Naive thymus-derived CD4-positive, alpha-beta T cell (primary cell): ENCODE results near the gene SLC49A3. TPM values are rescaled to one million over a fixed set of nuclear protein-coding genes. Genes with fewer than 3 reads are reported as not detected.
"Not testable (repeated sequence)": the region's sequence is repeated elsewhere in the genome, so short reads cannot be mapped to it uniquely, and the experiment has no call there.

Experiments
- ATAC-seq: fragments of 150-1000 bp; cut with Tn5 transposase; 2 replicates; pipeline ENCODE4 v1.10.0; 2021; ENCODE audit warnings: mild to moderate bottlenecking, moderate library complexity
- CTCF ChIA-PET: fragments of 350-600 bp; sonication (Branson Sonifier 250); formaldehyde crosslinking; loops from one replicate; lab custom pipeline; 2021; ENCODE audit warnings: antibody characterized with exemption; lab: Charles Lee
- POLR2A ChIA-PET: fragments of 350-600 bp; sonication (Branson Sonifier 250); formaldehyde crosslinking; loops from one replicate; lab custom pipeline; 2021; ENCODE audit warnings: antibody characterized with exemption, inconsistent platforms; lab: Charles Lee
- DNase-seq, 9 donors: peaks; one replicate each; pipeline versions ENCODE4 v3.0.0 to v3.0.0-alpha.2; 2020 to 2022; ENCODE audit warnings: mixed read lengths in 1 of 9
- H3K27ac ChIP-seq: one replicate; pipeline ENCODE4 v1.7.0; 2013; ENCODE audit warnings: mild to moderate bottlenecking, low read depth, low read length, moderate library complexity
- H3K27me3 ChIP-seq, 2 donors: one replicate each; pipeline ENCODE4 v1.7.0; 2013; ENCODE audit warnings: low read length in 2 of 2, mild to moderate bottlenecking in 2 of 2, moderate library complexity in 2 of 2; ENCODE audit not compliant: control insufficient read depth in 2 of 2, insufficient read depth in 2 of 2
- H3K36me3 ChIP-seq, 3 experiments: 1 replicate in 2 of 3; 2 replicates in 1 of 3; pipeline ENCODE4 v1.7.0; 2013; ENCODE audit warnings: low read length in 3 of 3, mild to moderate bottlenecking in 3 of 3, moderate library complexity in 1 of 3; ENCODE audit not compliant: insufficient read depth in 3 of 3, control insufficient read depth in 2 of 3
- H3K4me1 ChIP-seq, 2 donors: one replicate each; pipeline ENCODE4 v1.7.0; 2013; ENCODE audit warnings: low read length in 2 of 2, mild to moderate bottlenecking in 2 of 2, moderate library complexity in 1 of 2; ENCODE audit not compliant: control insufficient read depth in 2 of 2, insufficient read depth in 2 of 2
- H3K4me3 ChIP-seq: 2 replicates; pipeline ENCODE4 v1.7.0; 2013; ENCODE audit warnings: mild to moderate bottlenecking, low read length
- H3K9me3 ChIP-seq, 3 experiments: 1 replicate in 2 of 3; 2 replicates in 1 of 3; pipeline ENCODE4 v1.7.0; 2013; ENCODE audit warnings: low read length in 3 of 3; ENCODE audit not compliant: control insufficient read depth in 2 of 3
- H3K27ac Mint-ChIP-seq, 9 donors: one replicate each; pipeline ENCODE4 v1.8.0; 2020 to 2022; ENCODE audit warnings: mixed read lengths in 9 of 9, mild to moderate bottlenecking in 8 of 9, moderate library complexity in 5 of 9, inconsistent platforms in 2 of 9
- H3K27me3 Mint-ChIP-seq, 5 donors: one replicate each; pipeline ENCODE4 v1.8.0; 2021 to 2022; ENCODE audit warnings: mixed read lengths in 5 of 5, mild to moderate bottlenecking in 1 of 5
- H3K36me3 Mint-ChIP-seq, 5 donors: one replicate each; pipeline ENCODE4 v1.8.0; 2020 to 2022; ENCODE audit warnings: mixed read lengths in 5 of 5, mild to moderate bottlenecking in 3 of 5, inconsistent platforms in 1 of 5
- H3K4me1 Mint-ChIP-seq, 7 donors: one replicate each; pipeline ENCODE4 v1.8.0; 2020 to 2022; ENCODE audit warnings: mixed read lengths in 7 of 7, mild to moderate bottlenecking in 3 of 7, inconsistent platforms in 1 of 7
- H3K4me3 Mint-ChIP-seq, 10 donors: one replicate each; pipeline ENCODE4 v1.8.0; 2020 to 2022; ENCODE audit warnings: mild to moderate bottlenecking in 10 of 10, mixed read lengths in 10 of 10, moderate library complexity in 6 of 10, inconsistent platforms in 2 of 10
- H3K9me3 Mint-ChIP-seq, 11 donors: one replicate each; pipeline ENCODE4 v1.8.0; 2020 to 2022; ENCODE audit warnings: mixed read lengths in 11 of 11, mild to moderate bottlenecking in 4 of 11, inconsistent platforms in 1 of 11, moderate library complexity in 1 of 11
- intact Hi-C, 2 donors: fragments of 100-400 bp; cut with micrococcal nuclease; formaldehyde crosslinking; loops; one replicate each; pipeline ENCODE4 v1.15.1; 2023
- polyA plus RNA-seq, 2 donors: library from polyadenylated mRNA; unstranded; fragments of 300-500 nt; fragmentation: Illumina TruSeq; gene quantifications; one replicate each; pipeline ENCODE4 v1.2.3, GENCODE V29; 2021
- total RNA-seq, 6 experiments: library from RNA in 5 of 6; stranded (reverse) in 5 of 6; gene quantifications; 1 replicate in 5 of 6; 2 replicates in 1 of 6; pipeline ENCODE4 v1.2.3 and lab custom pipeline; 2021 to 2026

SLC49A3 gene
- total and polyA plus RNA-seq, 7 experiments from 2014 or later = 0.80 to 9.4 (median 0.92) TPM; not detected in 2

GRCh38 chr4:673349-674091 lies 15.4 kb downstream of the SLC49A3 start:
- ATAC-seq = no peak
- Mint-ChIP-seq H3K4me3 (peak overlapping the region; percentile 63 to 92 (median 88)), H3K27me3 (no peaks in the 10 kb centered on the region), H3K27ac (peak overlapping the region in 8 of 9 donors; percentile 36 to 90 (median 82)), H3K4me1 (peaks cover 7 to 15% (median 8%) of the 10 kb centered on the region in 7 donors), H3K36me3 (peaks cover 0 to 14% (median 3%) of the 10 kb centered on the region in 5 donors), H3K9me3 (no peaks in the 10 kb centered on the region)
- DNase-seq = peak in 1 of 9 donors; percentile 34
- peaks cover 6 to 32% (median 7%) of the 10 kb centered on the region in 3 experiments for H3K36me3 ChIP-seq
- intact Hi-C loops = loop anchor here (1.0 to 10.0 kb wide), 18 partner anchors 10 to 673 kb away; partner anchors contain the start of genes GAK (in 2 of the 2), PCGF3 (in 2 of the 2), PIGG (in 2 of the 2) and TMEM175 (in 2 of the 2)
- H3K4me1 ChIP-seq = peaks cover 7 to 16% of the 10 kb centered on the region in 2 donors
- H3K27me3 ChIP-seq = no peaks in the 10 kb centered on the region
- CTCF ChIA-PET = interaction anchor here (1.2 kb wide), 1 partner anchor 13 kb away, joined by 3 read pairs; no protein-coding TSS in a partner anchor
- peak overlapping the region; percentile 69 for H3K27ac ChIP-seq
- H3K4me3 ChIP-seq = peak overlapping the region; percentile 69
- no peaks in the 10 kb centered on the region for H3K9me3 ChIP-seq
- POLR2A ChIA-PET = interaction anchor here (0.9 to 3.4 kb wide), 5 partner anchors 10 to 1197 kb away, joined by 3 to 46 read pairs (median 3); partner anchors contain the start of gene ZNF718

- Mint-ChIP-seq H3K36me3 (peaks cover 0 to 14% (median 3%) of the 10 kb centered on the region in 5 donors), H3K4me3 (peak overlapping the region in 6 of 10 donors; percentile 9 to 92 (median 29)), H3K4me1 (peaks cover 7 to 15% (median 8%) of the 10 kb centered on the region in 7 donors), H3K27me3 (no peaks in the 10 kb centered on the region), H3K9me3 (no peaks in the 10 kb centered on the region), H3K27ac (no peak overlapping the region)
- POLR2A ChIA-PET = interaction anchor here (1.5 kb wide), 1 partner anchor 334 kb away, joined by 4 read pairs; the partner anchor contains the start of gene ZNF141
- DNase-seq = no peak
- CTCF ChIA-PET = no interaction called here
- H3K27ac ChIP-seq = no peak overlapping the region
- H3K4me3 ChIP-seq = no peak overlapping the region
- peaks cover 6 to 32% (median 7%) of the 10 kb centered on the region in 3 experiments for H3K36me3 ChIP-seq
- H3K9me3 ChIP-seq = no peaks in the 10 kb centered on the region
- intact Hi-C loops = loop anchor here (5.0 to 10.0 kb wide), 2 partner anchors 549 to 673 kb away; partner anchors contain the start of genes ZNF718 (in 2 of the 2) and UVSSA (in 1 of the 2)
- ATAC-seq = no peak
- peaks cover 7 to 16% of the 10 kb centered on the region in 2 donors for H3K4me1 ChIP-seq
- H3K27me3 ChIP-seq = no peaks in the 10 kb centered on the region
Observed at GRCh38 chr4:671769-672168, 17.2 kb downstream of the SLC49A3 start.

- peak overlapping the region in 1 of 9 donors; percentile 12 for H3K27ac Mint-ChIP-seq
- H3K36me3 ChIP-seq = peaks cover 6 to 32% (median 7%) of the 10 kb centered on the region in 3 experiments
- H3K4me3 ChIP-seq, H3K9me3 ChIP-seq, H3K9me3 Mint-ChIP-seq, H3K27me3 ChIP-seq, H3K4me3 Mint-ChIP-seq, H3K27me3 Mint-ChIP-seq, ATAC-seq, DNase-seq, CTCF ChIA-PET, H3K27ac ChIP-seq, POLR2A ChIA-PET: not testable (repeated sequence)
- H3K4me1 Mint-ChIP-seq = peaks cover 0 to 15% (median 8%) of the 10 kb centered on the region in 7 donors
- H3K36me3 Mint-ChIP-seq = peaks cover 0 to 14% (median 3%) of the 10 kb centered on the region in 5 donors
- intact Hi-C loops = loop anchor here (5.0 to 10.0 kb wide), 2 partner anchors 548 to 675 kb away; partner anchors contain the start of genes ZNF718 (in 2 of the 2) and UVSSA (in 1 of the 2)
- H3K4me1 ChIP-seq = peaks cover 7 to 11% of the 10 kb centered on the region in 2 donors
Observed at GRCh38 chr4:669806-670559, 19.0 kb downstream of the SLC49A3 start.

- H3K27me3 Mint-ChIP-seq, H3K27me3 ChIP-seq, H3K4me3 Mint-ChIP-seq, H3K27ac ChIP-seq, H3K27ac Mint-ChIP-seq, H3K9me3 Mint-ChIP-seq, CTCF ChIA-PET, H3K4me1 ChIP-seq, H3K9me3 ChIP-seq, DNase-seq, H3K4me3 ChIP-seq, ATAC-seq, POLR2A ChIA-PET, intact Hi-C loops: not testable (repeated sequence)
- peaks cover 4 to 20% (median 13%) of the 10 kb centered on the region in 7 donors for H3K4me1 Mint-ChIP-seq
- H3K36me3 ChIP-seq = peaks cover 6 to 28% (median 7%) of the 10 kb centered on the region in 3 experiments
- H3K36me3 Mint-ChIP-seq = peaks cover 0 to 13% (median 2%) of the 10 kb centered on the region in 5 donors
Observed at GRCh38 chr4:668219-668618, 20.7 kb downstream of the SLC49A3 start.

GRCh38 chr4:667545-667925 lies 21.4 kb downstream of the SLC49A3 start:
- peaks cover 3 to 17% (median 9%) of the 10 kb centered on the region in 7 donors for H3K4me1 Mint-ChIP-seq
- peak overlapping the region in 2 of 9 donors; percentile 31 to 55 for H3K27ac Mint-ChIP-seq

More at GRCh38 chr4:667545-667925, 21.4 kb downstream of the SLC49A3 start:
- H3K36me3 ChIP-seq = peaks cover 6 to 23% (median 7%) of the 10 kb centered on the region in 3 experiments
- no peak overlapping the region for H3K4me3 Mint-ChIP-seq
- POLR2A ChIA-PET = interaction anchor here (0.5 kb wide), 1 partner anchor 107 kb away, joined by 6 read pairs; no protein-coding TSS in a partner anchor
- H3K27me3 Mint-ChIP-seq = no peaks in the 10 kb centered on the region
- DNase-seq (no peak), ATAC-seq (no peak)
- intact Hi-C loops = no loop called here
- CTCF ChIA-PET = no interaction called here
- H3K27ac ChIP-seq = no peak overlapping the region
- no peaks in the 10 kb centered on the region for H3K9me3 Mint-ChIP-seq
- no peaks in the 10 kb centered on the region for H3K27me3 ChIP-seq
- H3K36me3 Mint-ChIP-seq = peaks cover 0 to 11% (median 0%) of the 10 kb centered on the region in 5 donors
- H3K4me3 ChIP-seq = no peak overlapping the region
- peaks cover 4 to 5% of the 10 kb centered on the region in 2 donors for H3K4me1 ChIP-seq
- H3K9me3 ChIP-seq = no peaks in the 10 kb centered on the region
